Measurements from ENCODE around the gene SH3BGR.
"Not testable (repeated sequence)": the region's sequence is repeated elsewhere in the genome, so short reads cannot be mapped to it uniquely, and the experiment has no call there.

SH3BGR gene

DNA sequence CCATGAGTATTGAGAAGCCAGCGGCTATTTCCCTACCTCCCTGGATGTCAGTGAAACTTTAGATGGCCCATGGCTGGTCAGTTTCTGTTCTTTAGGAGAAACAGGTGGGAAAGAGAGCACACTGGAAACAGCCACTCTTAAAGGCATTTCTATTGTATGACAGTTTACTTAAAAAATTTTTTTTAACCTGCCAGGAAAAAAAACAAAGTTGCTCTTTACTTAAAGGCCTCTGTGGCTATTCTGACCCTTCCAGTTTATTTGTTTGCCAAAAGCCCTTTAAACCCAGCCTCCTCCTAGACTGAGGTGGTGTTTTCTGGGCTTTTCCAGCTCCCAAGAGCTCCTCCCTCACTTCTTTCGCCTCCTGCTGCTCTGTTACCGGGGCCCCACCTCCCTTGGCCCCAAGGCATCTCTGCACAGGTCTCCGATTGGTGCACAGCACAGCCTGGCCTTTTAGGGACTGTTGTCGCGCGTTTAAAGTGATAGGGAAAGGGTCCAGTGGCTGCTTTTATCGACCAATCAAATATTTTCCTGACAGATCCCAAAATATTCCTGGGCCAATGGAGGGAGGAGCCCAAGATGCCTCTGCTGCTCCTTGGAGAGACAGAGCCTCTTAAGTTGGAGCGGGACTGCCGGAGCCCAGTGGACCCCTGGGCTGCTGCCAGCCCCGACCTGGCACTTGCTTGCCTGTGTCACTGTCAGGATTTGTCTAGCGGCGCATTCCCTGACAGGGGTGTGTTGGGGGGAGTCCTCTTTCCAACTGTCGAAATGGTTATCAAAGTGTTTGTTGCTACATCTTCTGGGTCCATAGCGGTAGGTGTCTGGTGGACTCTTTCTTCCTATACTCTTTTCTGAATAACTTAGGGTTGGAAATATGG, at the start of gene SH3BGR:
Gene SH3BGR, plus strand, starts transcription at position 639 of the 875 bp plus-strand sequence. Its CDS starts 127 bp downstream, at position 766.
- in situ Hi-C loops (cut with HindIII; ENCODE audit: low sequenced_read_pairs) = no loop called here

DNA sequence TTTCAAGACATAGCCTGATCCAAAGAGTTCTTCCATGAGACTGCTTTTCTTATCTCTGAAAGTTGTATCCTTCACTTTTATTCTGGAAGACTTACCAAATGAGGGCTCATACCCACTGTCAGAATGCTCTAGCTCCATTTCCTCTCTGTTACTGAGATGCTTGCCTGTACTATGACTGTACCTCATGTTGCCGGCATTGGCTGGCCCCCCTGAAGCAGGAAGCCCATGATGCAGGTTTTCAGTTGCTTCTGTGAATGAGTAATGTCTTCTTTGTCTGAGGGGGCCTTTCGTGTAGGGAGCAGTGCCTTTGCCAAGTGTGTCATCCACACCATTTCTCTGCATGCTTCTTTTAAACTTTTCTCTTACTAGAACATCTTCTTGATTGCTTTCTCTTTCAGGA, 45.7 kb upstream of the SH3BGR start:
- in situ Hi-C loops (cut with HindIII; ENCODE audit: low sequenced_read_pairs) = no loop called here

DNA sequence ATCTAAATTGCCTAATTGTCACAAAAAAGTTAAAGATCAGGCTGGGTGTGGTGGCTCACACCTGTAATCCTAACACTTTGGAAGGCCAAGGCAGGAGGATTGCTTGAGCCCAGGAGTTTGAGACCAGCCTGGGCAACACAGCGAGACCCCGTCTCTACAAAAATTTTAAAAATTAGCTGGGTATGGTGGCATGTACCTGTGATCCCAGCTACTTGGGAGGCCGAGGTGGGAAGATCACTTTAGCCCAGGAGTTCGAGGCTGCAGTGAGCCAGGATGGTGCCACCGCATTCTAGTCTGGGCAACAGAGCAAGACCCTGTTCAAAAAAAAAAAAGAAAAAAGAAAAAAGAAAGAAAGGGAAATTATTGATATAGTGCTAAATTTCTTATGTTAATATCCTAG, 32.6 kb upstream of the SH3BGR start:
- in situ Hi-C loops (cut with HindIII; ENCODE audit: low sequenced_read_pairs) = not testable (repeated sequence)

DNA sequence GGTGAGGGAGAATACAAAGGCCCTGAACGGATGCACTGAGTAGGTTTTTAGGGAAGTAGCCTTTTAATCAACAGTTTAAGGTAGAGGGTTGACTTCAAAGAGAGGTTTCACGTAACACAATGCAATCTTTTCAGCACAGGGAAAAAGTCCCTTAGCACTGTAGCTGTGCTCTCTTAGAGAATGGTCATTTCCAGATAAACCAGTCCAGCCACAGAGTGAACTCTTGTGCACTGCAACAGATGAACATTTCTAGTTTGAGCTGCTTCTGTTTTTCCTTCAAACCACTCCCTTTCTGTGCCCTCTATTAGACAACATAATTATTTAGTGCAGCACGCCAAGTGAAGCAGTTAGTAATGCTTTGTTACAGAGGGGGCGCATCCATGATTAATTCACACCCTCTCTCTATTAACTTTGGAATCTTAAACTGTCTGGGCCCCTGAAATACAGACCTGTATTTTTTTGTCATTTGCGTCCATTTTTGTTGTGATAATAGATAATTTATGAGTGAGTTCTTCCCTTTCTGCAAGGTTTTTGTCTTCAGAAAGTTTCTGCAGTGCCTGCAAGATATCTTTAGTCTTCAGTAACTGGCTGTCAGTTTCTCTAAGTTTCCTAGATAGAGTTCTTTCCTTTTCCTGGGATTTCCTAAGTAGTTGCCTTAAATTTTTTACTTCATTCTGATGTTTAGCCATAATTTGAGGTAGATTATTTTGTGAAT, 29.1 kb upstream of the SH3BGR start:
- in situ Hi-C loops (cut with HindIII; ENCODE audit: low sequenced_read_pairs) = no loop called here

DNA sequence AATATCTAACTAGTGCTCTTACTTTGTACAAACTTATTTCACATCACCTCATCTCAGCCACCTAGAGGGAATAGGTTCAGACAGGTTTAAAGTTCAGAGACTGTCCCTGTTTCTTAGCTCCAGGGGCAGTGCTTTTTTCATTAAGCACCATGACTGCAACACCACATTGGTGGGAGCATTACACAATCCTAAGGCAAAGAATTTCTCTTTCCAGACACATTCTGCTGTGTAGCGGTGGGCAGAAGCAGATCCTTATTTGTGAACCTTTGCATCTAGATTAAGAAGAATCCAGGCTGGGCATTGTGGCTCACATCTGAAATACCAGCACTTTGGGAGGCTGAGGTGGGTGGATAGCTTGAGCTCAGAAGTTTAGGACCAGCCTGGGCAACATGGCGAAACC, 22.3 kb upstream of the SH3BGR start:
- in situ Hi-C loops (cut with HindIII; ENCODE audit: low sequenced_read_pairs) = no loop called here

DNA sequence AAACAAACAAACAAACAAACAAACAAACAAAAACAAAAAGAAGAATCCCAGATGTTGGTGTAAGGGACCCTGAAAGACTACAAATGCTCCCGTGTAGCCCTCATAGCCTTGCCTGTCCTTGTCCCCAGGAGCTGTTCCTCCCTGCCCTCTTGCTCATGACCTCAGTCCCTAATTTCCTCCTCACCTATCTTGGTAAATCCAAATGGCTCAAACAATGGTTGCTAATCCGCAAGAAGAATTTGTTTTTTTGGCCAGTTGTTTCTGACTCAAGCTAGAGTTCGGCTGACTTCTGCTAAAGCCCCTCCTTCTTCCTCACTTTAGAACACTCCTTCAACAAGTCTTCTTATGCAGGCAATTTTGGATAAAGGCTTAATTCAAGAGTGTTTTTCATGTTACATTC, 21.8 kb upstream of the SH3BGR start:
- in situ Hi-C loops (cut with HindIII; ENCODE audit: low sequenced_read_pairs) = no loop called here

DNA sequence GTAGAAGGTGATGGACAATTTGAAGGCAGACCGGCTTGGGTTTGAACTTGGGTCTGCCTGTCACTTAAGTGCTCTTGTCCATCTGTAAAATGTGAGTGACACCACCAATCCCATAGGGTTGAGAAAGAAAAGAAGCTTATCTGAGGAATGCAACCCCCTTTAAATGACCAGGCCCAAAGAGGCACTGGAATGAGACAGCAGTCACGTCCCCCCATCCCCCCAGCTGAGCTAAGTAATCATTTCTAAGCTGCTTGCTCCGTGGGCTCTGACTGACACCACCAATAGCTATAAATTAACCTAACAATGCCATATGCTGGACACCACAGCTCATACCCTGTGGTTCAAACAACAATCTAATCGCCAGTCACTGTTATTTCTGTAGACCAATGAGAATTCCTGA, 21.3 kb upstream of the SH3BGR start:
- in situ Hi-C loops (cut with HindIII; ENCODE audit: low sequenced_read_pairs) = no loop called here

DNA sequence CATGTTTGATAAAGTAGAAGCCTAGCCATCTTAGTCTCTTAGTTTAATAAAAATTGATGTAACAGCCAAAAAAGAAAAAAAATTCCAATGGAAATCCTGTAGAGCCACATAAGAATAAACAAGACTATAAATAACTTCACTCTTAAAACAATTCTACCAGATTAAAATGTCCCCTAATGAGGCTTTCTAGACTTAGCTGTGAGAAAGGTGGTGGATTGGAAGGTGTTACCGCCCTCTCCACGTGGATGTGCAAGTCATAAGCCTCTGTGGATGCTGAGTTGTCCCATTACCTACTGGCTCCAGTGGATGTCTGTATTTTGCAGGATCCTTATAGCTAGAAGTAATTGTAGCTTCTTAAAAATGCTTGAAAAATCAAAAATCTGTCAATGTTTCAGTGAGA, 20.8 kb upstream of the SH3BGR start:
- in situ Hi-C loops (cut with HindIII; ENCODE audit: low sequenced_read_pairs) = no loop called here

DNA sequence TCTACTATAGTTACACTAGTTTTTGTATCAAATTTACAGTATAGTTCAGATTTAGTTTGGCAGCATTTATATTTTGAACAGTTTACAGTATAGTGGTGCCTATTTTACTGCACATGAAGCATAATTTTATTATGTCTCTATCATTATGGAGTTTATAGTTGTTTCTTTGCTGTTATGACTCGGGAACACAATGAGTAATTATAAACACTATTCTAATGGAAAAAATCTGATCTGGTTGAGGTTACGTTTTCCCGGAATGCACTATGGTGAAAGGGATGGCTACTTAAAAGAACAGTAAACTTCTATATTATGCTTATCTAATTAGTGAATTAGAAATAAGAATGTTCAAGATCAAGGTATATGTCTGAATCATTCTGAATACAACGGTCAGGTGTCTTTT, 16.8 kb upstream of the SH3BGR start:
- in situ Hi-C loops (cut with HindIII; ENCODE audit: low sequenced_read_pairs) = no loop called here

DNA sequence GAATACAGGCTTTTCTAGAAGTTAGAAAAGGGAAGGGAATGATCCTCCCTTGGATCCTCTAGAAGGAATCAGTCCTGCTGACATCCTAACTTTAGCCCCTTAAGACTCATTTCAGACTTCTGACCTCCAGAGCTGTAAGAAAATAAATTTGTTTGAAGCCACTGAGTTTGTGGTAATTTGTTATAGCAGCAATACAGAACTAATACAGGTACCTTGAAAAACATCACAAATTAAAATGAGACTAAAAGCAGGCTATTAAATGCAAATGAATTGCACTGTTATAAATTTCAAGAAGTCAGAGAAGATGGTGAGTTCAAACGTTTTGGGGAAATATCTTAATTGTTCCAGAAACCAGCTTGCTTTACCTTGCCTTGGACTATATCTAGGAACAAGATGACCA, 12.5 kb upstream of the SH3BGR start:
- in situ Hi-C loops (cut with HindIII; ENCODE audit: low sequenced_read_pairs) = no loop called here

DNA sequence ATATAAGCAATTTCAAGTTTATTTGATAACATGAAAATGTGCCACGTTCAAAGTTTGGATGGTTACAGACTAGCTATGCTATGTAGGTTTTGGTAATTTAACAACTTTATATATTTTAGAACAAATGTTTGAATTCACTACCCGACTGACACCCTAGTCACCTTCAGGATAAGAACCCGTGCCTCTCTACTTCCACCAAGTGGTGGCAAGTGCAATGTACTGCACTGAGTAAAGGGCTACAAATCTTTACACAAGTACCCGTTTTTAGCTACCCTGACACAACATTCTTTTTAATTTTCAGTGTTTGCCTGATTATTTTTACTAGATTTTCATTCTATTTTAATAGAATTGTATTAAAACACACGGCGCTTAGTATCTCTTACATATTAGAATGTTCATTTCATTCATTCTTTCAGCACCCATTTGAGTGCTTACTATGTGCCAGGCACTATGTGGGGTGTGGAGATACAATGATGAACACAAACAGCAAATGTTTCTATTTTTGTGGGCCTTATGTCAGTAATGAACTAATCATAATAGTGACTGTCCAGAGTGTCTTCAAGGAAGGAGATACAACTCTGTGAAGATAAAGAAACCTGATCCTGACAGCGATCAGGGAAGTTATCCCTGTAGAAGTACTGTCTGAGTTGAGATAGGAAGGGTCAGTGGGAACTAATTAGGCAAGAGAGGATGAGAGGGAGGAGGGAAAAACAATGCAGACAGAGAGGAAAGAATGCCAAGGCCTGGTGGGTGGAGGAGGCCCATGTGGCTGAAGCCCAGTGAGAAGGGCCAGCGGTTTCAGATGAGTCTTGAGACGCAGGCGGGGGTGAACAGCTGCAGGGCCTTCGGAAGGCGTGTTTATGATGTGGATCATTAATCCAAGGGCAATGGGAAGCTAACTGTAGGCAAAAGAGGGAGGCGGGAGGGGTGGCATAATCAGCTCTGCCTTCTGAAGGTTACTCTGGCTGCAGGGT, 10.0 kb upstream of the SH3BGR start:
- in situ Hi-C loops (cut with HindIII; ENCODE audit: low sequenced_read_pairs) = no loop called here

DNA sequence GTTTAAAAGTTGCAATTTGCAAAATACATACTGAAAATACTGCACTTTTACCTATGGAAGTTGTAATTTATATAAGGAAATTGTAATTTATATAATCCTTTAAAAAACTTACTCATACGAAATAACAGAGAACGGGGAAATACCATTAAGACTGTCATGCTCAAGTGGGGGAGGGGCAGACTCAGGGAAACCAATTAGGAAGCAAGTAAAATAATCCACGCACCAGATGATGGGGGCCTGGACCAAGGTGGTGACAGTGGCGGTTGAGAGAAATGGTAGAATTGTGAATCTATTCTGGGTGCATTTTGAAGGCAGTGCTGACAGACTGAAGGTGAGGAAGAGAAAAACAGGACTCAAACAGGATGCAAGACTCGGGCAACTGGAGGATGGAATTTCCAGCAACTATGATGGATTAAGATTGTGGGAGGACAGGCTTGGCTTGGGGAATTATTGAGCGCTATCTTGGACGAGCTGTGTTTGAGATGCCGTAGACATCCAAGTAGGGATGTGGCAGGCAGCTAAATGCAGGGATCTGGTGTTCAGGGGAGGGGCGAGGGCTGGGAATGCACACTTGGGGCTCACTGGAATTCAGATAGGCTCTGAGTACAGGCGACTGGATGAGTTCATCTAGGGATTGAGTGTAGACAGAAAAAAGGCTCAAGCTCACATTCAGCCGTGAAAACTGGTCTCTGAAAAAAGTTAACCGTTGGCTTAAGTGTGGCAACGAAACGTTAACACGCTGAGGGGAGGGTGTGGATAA, 7.2 kb upstream of the SH3BGR start:
- in situ Hi-C loops (cut with HindIII; ENCODE audit: low sequenced_read_pairs) = no loop called here

DNA sequence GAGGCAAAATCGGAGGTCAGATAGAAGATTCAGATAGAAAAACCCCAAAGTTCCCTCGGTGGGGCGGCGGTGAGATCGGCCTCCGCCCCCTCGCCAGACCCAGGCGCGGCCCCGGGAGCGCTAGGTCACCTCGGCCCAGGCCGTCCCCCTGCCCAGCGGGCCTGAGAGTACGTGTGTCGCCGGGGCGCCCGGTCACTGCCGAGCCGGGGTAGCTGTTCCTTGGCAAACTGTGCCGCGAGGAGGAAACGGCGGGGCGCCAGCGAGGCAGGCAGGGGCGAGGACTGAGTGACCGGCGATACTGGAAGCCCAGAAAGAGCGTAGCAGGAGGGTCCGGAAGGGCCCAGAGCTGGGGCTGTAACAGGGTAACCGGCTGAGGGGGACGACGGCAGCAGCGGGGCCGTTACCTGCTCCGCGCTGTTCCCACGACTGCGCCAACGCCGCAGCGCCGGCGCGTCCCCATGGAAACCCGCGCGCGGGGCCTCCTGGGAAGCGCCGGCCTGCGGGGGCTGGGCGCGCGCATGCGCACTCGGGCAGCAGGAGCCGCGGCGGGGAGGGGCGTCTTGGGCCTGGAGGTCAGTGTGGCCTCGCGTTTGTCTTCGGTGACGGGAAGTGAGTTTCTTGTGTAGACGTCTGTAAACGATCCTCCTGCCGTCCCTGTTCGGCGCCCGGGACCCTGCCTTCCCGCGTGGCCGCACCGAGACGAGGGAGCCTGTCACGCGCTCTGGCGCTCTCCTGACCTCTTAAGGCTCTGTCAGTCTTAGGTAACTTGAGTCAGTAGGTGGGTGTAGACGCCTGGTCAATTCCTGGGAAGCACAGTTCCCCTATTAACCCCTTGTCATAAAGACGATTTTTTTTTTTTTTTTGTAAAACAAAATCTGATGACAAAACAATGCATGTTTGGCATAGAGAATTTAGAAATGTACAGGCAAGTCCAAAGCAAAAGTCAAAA, 6.2 kb upstream of the SH3BGR start, which contains the start of gene LCA5L:
Gene LCA5L, minus strand, starts transcription at position 458 of the 949 bp plus-strand sequence. CDS start 17,285 bp downstream, outside the sequence.
- in situ Hi-C loops (cut with HindIII; ENCODE audit: low sequenced_read_pairs) = no loop called here

DNA sequence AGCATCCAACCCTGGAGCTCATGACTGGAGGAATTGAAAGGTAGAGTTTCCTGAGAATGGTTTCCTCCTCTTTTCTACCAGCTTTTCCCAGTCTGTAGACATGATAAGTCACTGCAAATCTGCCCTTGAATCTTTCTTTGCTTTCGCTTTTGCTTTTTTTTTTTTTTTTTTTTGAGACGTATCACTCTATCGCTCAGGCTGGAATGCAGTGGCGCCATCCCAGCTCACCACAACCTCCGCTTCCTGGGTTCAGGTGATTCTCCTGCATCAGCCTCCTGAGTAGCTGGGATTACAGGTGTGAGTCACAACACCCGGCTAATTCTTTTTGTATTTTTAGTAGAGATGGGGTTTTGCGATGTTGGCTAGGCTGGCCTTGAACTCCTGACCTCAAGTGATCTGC, 4.5 kb upstream of the SH3BGR start:
- in situ Hi-C loops (cut with HindIII; ENCODE audit: low sequenced_read_pairs) = no loop called here

DNA sequence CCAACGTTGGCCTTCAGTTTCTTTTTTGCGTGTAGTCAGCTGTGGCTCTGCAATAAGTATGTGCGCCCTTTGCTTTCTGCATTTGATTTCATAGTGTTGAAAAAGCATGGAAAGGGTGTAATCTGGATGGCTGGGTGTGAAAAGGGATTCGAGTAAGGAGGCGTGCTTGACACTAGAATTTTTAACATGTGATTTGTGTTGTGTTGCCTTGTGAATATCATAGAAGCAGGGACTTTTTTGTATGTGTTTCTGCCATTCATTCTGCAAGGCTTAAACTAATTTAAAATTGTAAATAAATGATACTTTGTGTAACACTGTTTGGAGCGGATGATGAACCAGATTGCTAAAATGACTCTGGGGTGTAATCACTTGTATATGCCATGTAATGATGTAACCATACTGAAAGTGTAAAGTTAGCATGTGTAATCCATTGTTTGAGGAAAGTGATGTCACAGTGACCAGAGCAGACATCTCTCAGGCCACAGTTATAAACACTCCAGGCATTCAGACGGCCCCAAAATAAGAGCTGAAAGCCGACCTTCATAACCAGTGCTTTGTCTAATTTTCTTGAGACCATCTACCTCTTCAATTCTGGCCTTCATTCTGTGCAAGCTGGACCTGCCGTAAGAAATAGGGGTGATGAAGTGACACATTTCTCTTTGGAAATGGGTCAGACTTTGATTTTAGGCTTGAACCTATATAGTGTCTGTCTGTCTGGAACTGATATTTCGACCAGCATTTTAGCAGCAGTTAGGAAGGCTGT, 618 bp downstream of the SH3BGR start:
- in situ Hi-C loops (cut with HindIII; ENCODE audit: low sequenced_read_pairs) = no loop called here

DNA sequence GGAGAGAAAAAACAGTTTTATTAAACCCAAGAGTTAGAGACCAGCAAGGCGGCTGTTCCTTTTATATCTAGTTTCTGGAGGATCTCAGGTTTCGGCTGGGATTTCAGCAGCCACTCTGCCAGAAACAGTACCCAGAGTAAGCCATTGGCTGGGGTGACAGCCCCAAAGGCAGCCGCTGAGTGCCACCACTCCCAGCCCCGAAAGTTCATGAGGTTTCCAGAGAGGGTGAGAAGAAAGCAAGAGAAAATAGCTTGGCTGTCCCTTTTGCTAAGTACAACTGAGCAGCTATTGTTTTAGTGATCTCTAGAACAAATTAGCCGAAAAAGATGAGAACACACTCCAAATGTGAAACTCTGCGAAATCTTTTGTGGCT, 1.2 kb downstream of the SH3BGR start:
- in situ Hi-C loops (cut with HindIII; ENCODE audit: low sequenced_read_pairs) = no loop called here

DNA sequence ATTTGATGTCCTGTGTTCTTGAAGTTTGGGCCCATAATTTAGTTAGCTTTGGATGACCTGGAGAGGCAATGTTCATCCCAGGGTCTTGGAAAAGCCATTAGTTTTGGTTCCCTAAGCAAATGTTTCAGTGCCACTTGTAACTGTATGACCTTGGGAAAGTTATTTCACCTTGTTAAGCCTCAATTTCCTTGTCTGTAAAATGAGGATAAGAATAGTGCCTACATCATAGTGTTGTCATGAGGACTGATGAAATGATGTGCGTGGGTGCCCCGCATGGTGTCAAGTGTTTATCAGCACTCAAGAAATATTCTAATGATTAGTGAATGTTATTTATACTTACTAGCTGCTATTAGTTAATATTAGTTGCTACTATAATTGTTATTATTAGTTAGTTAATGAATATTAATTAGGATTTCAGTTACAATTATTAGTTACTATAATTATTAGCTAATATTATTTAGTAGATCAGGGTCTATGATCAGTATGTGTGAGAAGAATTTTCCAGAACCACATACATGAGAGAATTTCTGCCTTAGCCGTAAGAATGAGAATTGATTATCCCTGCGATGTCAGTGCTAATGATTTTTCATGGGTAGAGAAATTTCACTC, 1.9 kb downstream of the SH3BGR start:
- in situ Hi-C loops (cut with HindIII; ENCODE audit: low sequenced_read_pairs) = no loop called here

All from endothelial cell of hepatic sinusoid (primary cell).